H7 (cell line): ENCODE data around the gene ST14. TPM values are rescaled to one million over a fixed set of nuclear protein-coding genes. Genes with fewer than 3 reads are reported as not detected.
A peak's percentile ranks its signal among the peaks of the same experiment; 100 is the strongest.
"Not testable (repeated sequence)": the region's sequence is repeated elsewhere in the genome, so short reads cannot be mapped to it uniquely, and the experiment has no call there.

Source experiments
- DNase-seq: peaks from one replicate; pipeline ENCODE4 v3.0.0; 2012
- H3K27me3 ChIP-seq: 2 replicates; pipeline ENCODE4 v1.6.0; 2011; ENCODE audit warnings: mild to moderate bottlenecking, low read length; ENCODE audit not compliant: control insufficient read depth, insufficient read depth
- H3K36me3 ChIP-seq: replicated peaks from 2 replicates; pipeline ENCODE4 v1.5.1; 2011; ENCODE audit warnings: low read length; ENCODE audit not compliant: control insufficient read depth, insufficient read depth
- H3K4me3 ChIP-seq: 2 replicates; pipeline ENCODE4 v1.5.1; 2011; ENCODE audit warnings: low read depth, mild to moderate bottlenecking, control low read depth, low read length, moderate library complexity; ENCODE audit not compliant: insufficient read depth
- total RNA-seq: library from RNA; depleted of rRNA; stranded (reverse); fragments of >200 nt; shearing (Covaris generic); gene quantifications from 2 replicates; pipeline ENCODE4 v1.2.3, GENCODE V29; 2014

ST14 gene
- total RNA-seq, 1 experiment from 2014 or later, result 4.5 TPM

- H3K4me3 ChIP-seq, result no peak overlapping the region
- no peaks in the 10 kb centered on the region for H3K36me3 ChIP-seq
- peaks cover 28% of the 10 kb centered on the region for H3K27me3 ChIP-seq
- DNase-seq, result no peak
These were observed 4.6 kb downstream of the ST14 start for GRCh38 chr11:130164221-130164570.

DNA sequence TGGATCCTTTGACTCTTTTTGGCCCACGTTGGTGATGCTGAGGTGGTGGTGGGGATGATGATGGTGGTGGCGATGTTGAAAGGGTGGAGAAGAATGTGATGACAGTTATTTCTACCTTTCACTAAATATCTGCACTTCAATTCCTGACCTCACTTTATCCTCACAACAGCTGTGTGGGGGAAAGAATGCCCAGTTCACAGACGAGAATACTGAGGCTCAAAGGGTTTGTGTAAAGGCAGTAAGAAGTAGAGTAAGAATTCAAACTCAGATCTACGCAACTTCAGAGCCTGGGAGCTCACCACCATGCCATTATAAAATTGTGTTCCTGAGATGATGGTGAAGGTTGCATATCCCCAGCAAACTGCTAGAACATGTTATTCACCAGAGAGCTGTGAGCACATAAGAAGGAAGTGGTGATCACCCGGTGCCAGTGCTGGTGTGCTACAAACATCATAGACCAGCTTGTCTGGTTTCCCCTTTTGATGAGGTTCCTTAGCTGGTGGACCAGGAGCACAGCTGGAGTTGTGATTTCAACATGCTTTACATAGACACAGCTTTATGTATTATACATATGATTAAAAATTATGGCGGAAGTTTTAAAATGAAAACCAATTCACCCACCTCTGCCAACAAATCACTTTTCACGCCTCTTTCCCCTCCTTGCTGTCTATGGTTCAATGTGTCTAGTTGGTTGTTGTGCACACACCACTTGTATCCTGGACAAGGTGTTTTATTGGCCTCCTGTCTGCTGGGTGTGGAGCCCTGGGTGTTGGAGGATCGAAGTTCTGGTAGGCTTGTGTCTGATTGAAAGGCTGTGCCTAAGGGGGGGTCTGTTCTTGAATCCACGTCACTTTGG is 6.2 kb downstream of the ST14 start:
- Histone ChIP-seq H3K36me3 (no peaks in the 10 kb centered on the region), H3K27me3 (peaks cover 14% of the 10 kb centered on the region), H3K4me3 (no peak overlapping the region)
- DNase-seq, result no peak

- Histone ChIP-seq H3K27me3 (peaks cover 10% of the 10 kb centered on the region), H3K36me3 (no peaks in the 10 kb centered on the region), H3K4me3 (no peak overlapping the region)
- no peak for DNase-seq
These were observed 6.8 kb downstream of the ST14 start for GRCh38 chr11:130166457-130166784.

DNA sequence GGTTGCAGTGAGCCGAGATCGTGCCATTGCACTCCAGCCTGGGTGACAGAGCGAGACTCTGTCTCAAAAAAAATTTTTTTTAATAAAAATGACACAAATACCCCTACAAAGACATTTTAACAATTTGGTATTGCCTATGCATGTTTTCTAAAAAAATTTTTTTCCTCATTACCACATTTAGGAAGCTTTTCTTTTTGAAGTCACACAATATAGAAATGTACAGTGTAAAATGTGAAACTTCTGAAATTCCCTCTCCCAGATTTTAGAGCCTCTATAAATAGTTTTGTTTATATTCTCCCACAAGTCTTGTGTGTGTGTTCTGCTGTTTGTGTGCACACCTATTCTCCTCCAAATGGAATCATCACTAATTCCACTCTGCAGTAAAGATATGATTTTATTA is 7.6 kb downstream of the ST14 start:
- DNase-seq, result no peak
- Histone ChIP-seq H3K4me3 (no peak overlapping the region), H3K27me3 (peaks cover 6% of the 10 kb centered on the region), H3K36me3 (no peaks in the 10 kb centered on the region)

- peaks cover 6% of the 10 kb centered on the region for H3K27me3 ChIP-seq
- H3K36me3 ChIP-seq, result no peaks in the 10 kb centered on the region
- no peak for DNase-seq
- H3K4me3 ChIP-seq, result no peak overlapping the region
These were observed 8.5 kb downstream of the ST14 start for GRCh38 chr11:130168105-130168504.

DNA sequence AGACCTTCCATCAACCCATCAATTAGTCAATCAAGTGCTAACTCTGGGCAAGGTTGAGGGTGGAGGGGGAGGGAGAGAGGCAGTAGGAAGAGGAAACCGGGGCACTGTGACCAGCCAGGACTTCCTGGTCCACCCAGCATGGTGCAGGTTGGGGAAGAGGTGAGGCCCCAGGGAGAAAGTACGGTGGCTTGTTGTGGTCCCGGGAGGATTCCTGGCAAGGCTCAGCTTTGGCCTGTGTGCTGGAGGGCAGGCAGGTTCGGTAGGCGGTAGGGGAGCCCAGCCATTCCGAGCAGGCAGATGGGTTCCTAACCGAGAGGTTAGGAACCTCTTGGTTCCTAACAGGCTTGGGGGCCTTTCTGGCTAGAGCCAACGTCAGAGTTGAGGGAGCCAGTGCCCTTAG is 10.8 kb downstream of the ST14 start:
- H3K4me3 ChIP-seq, result no peak overlapping the region
- no peaks in the 10 kb centered on the region for H3K36me3 ChIP-seq
- DNase-seq, result peak; percentile 57
- peaks cover 6% of the 10 kb centered on the region for H3K27me3 ChIP-seq

- H3K4me3 ChIP-seq, result no peak overlapping the region
- H3K27me3 ChIP-seq, result peaks cover 6% of the 10 kb centered on the region
- H3K36me3 ChIP-seq, result no peaks in the 10 kb centered on the region
- no peak for DNase-seq
These were observed 12.0 kb downstream of the ST14 start for GRCh38 chr11:130171534-130171933.

DNA sequence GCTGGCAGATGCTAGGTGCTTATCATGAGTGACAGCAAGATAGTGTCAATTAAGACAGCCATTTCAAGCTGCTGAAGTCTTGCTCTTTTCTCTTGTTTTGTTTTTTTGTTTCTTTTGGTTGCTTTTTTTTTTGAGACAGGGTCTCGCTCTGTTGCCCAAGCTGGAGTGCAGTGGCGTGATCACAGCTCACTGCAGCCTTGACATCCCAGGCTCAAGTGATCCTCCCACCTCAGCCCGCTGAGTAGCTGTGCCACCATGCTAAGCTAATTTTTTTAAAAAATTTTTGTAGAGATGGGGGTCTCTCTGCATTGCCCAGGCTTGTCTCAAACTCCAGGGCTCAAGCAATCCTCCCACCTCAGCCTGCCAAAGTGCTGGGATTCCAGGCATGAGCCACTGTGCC is 12.4 kb downstream of the ST14 start:
- H3K27me3 ChIP-seq, DNase-seq, H3K4me3 ChIP-seq, H3K36me3 ChIP-seq: not testable (repeated sequence)

GRCh38 chr11:130174642-130175041 is 15.1 kb downstream of the ST14 start:
- no peak overlapping the region for H3K4me3 ChIP-seq
- H3K27me3 ChIP-seq, result peaks cover 6% of the 10 kb centered on the region
- no peaks in the 10 kb centered on the region for H3K36me3 ChIP-seq
- DNase-seq, result no peak

- DNase-seq, result no peak
These were observed 16.3 kb downstream of the ST14 start for GRCh38 chr11:130175898-130176297.

GRCh38 chr11:130177782-130178181 is 18.2 kb downstream of the ST14 start:
- H3K27me3 ChIP-seq, result no peaks in the 10 kb centered on the region
- DNase-seq, result no peak
- no peaks in the 10 kb centered on the region for H3K36me3 ChIP-seq
- H3K4me3 ChIP-seq, result no peak overlapping the region

More at GRCh38 chr11:130175898-130176297, 16.3 kb downstream of the ST14 start:
- H3K36me3 ChIP-seq, result no peaks in the 10 kb centered on the region
- H3K4me3 ChIP-seq, result no peak overlapping the region
- peaks cover 3% of the 10 kb centered on the region for H3K27me3 ChIP-seq

DNA sequence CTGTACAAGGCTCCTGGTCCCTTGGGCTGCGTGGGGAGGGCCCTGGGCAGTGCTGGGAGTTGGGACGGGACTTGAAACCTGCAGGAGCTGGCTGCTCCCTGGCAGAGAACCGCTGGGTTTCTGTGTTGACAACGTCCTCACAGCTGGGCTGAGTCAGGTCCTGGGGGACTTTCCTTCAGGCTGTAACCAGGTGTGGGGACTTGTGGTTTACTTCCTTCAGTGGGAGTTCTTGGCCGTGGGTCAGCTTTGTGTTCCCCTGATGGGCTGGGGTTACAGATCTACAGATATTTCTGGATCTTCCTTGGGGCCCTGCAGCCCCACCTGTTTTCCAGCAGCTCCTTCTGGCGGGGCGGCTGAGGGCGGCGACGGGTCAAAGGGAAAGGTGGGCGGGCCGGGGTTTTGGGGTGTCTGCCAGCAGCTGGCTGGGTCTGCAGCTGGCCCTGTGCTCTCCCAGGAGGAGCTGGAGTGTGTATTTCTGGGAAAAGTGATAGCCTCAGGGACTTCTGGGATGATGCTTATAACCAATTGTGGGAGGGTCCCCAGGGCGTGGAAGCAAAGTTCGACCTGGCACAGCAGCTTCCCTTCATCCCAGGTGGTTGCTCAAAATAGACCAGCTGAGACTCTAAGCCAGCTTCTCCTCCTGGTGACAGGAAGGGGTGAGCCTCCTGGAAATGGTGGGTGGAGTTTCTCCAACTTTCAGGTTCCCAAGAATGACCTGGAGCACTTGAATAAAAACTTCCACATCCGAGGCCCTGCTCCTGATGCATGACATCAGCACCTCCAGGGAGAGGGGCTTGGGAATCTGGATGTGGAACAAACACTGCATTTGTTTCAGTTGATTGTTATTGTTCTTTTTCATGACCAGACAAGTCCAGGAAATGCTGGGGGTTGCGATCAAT is 19.1 kb downstream of the ST14 start:
- Histone ChIP-seq H3K36me3 (no peaks in the 10 kb centered on the region), H3K27me3 (no peaks in the 10 kb centered on the region), H3K4me3 (no peak overlapping the region)
- peak; percentile 43 for DNase-seq

DNA sequence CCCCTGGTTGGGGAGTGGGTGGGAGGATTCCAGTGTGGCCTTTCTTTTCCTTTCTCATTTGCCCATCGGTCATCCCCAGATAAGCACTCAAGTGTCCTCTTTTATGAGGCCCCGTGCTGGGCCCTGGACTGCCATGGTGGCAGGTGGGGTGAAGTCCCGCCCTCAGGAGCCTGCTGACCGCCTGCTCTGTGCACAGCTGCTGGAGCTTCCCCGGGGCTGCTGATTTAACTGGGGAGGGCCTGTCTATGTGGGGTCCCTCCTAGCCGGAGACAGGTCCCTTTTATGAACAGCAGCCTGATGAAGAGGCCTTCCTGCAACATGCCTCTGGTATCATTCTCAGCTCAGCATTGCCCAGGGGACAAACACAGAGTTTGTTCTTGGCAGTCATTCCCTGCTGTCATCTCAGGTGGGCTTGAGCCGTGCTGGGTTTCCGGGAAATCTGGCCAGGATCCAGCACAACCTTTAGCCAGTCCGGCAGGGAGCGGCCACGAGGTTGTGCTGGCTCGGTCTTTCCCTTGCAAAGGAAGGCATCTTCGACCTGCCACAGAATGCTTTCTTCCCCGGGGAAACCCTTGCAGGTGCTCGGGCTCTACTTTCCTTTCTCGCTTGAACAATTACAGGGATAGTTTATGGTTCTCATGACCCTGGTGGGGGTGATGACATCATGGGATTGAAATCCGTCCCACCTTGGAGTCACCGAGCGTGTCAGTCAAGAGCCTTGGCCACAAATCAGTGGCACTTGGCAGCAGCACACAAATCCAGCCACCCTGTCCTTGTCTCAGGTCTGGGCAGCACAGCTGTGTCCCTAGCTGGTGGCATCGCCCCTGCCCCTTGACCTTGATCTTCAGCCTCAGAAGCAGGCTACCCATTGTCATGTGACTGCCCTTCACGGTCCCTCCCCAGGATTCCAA is 20.1 kb downstream of the ST14 start:
- Histone ChIP-seq H3K27me3 (no peaks in the 10 kb centered on the region), H3K36me3 (no peaks in the 10 kb centered on the region), H3K4me3 (no peak overlapping the region)
- peak; percentile 31 for DNase-seq

GRCh38 chr11:130180491-130180890 is 20.9 kb downstream of the ST14 start:
- DNase-seq, result no peak
- Histone ChIP-seq H3K4me3 (no peak overlapping the region), H3K36me3 (no peaks in the 10 kb centered on the region), H3K27me3 (no peaks in the 10 kb centered on the region)
